DMS 273 (cell line): ENCODE data around the gene PLXNA4.

Source experiments
- DNase-seq: peaks from one replicate; lab custom pipeline; 2025; ENCODE audit not compliant: unreplicated experiment; lab: John Stamatoyannopoulos, UW

Gene PLXNA4

DNA sequence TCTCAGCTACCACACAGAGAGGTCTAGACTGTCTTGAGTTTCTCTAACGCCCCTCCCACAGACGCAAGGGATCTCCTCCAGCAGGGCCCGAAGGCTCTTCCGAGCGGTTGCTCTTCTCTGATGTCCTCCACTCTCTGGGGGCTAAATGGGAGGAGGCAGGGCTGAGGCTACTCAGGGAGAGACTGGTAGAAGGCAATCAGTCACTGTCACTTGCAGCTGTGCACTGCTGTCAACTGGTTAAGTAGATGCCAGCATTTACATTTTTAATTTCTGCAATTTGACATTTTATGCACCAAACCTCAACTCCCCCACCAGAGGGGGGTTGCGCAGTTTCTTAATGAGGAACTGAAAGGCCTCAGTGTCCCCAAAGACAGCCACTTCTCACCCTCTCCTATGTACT lies 442.8 kb downstream of the PLXNA4 start:
- DNase-seq = no peak

GRCh38 chr7:132131196-132131595 lies 445.1 kb downstream of the PLXNA4 start:
- DNase-seq = no peak

- DNase-seq = no peak
These were observed 445.8 kb downstream of the PLXNA4 start for GRCh38 chr7:132130497-132130896.

DNA sequence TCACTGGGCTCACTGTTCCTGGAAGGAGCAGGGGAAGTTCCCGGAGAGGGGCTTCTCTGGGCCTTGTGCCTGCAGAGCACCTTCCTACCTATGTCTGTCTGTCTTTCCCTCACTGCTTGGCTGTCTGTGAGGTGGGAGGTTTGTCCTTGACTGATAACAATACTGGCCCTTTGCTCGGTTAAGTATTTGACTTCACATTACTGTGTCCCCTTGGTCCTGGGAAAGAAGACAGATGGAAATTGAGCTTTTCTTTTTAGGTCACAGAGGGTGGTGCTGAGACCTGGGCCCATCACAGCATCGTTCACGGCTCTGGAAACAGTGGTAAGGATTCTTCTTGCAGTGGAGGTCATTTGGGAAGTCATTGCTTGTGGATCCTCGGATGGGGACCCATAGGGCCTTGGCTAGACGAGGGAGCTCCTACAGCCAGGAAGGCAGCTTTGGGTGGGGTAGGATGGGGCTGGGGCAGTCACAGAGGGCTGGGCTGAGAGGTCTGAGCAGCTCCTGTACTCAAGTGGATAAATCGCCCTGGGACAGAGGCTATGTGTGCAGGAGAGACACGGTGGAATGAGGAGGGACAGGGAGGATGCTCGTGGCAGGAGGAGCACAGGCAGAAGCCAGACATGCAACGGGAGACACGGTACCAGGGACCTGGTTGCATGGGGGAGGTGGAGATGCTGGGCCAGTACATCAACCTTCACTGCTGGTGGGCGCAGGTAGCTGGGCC lies 450.2 kb downstream of the PLXNA4 start:
- DNase-seq = no peak

- no peak for DNase-seq
These were observed 451.2 kb downstream of the PLXNA4 start for GRCh38 chr7:132125096-132125495.

GRCh38 chr7:132124575-132124974 lies 451.7 kb downstream of the PLXNA4 start:
- no peak for DNase-seq

DNA sequence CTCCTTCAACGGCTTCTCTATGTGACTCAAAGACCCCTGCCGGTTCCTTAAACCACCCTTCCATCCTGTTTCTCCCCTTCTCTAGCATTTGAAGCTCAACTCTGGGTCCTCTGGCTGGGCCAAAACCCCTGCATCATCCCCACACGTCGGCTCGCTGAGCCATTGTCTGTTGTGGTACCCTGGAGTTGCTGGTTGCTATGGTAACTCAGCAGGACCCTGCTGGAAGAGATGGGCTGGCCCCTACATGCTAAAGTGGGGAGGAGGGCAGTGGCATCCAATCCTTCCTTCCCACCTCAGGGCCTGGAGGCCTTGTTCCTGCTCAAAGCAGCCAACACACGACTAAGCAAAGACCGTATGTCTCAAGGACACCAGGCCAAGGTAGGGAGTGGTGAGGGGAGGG lies 452.5 kb downstream of the PLXNA4 start:
- no peak for DNase-seq

DNA sequence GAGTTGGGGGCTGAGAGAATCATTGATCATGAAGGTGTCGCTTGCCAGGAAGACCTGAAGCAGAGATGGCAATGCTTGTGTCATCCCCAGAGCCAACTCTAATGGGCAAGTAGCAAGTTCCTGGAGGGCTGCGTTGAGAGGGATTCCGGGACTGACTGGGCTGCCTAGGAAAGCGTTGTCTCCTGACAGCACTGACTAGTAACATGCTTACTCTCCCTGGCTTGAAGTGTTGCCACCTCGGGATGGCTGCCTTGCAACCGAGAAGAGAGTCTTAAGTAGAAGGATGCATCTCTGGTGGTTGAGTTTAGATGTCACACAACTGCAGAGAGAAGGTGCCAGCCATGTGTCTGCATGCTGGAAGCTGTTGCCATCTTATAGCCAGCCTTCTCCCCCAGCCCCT lies 453.4 kb downstream of the PLXNA4 start:
- no peak for DNase-seq

- no peak for DNase-seq
These were observed 454.3 kb downstream of the PLXNA4 start for GRCh38 chr7:132121987-132122386.

GRCh38 chr7:132118641-132119040 lies 457.6 kb downstream of the PLXNA4 start:
- no peak for DNase-seq

GRCh38 chr7:132117636-132118035 lies 458.6 kb downstream of the PLXNA4 start:
- no peak for DNase-seq

DNA sequence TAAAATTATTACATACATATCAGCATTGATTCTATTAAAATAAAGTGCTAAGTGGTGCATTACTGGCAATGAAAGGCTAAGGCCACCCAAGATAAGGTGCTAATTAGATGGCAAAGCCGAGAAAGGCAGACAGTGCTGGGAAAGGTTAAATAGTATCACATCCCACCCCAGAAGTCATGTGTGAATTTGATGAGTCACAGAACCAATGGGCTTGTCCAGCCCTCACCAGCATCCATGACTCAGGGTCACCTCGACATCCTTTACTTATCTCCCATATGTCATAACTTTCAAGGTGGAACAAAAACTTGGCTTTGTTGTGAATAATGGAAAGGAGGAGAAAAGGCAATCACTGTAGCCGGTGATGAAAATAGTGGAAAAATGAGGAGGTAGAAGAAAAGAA lies 459.1 kb downstream of the PLXNA4 start:
- peak; percentile 21 for DNase-seq

DNA sequence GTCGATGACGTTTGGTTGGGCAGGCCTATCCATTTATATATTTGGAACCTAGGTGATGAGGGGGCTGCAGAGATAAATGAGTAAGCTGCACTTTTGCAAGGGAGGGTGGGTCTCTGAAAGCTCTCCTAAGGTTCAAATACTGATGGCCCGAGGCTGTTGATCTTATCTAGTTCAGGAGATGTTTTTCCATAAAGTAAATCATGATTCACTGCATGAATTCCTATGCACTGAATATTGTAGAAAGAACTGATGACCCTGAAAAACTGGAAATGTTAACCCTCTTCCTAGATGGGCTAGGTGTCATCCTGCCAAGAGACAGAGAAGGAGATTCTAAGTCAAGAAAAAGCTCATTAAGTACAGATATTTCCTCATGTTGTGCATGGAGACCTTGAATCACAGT lies 459.9 kb downstream of the PLXNA4 start:
- no peak for DNase-seq

GRCh38 chr7:132115758-132116157 lies 460.5 kb downstream of the PLXNA4 start:
- no peak for DNase-seq

DNA sequence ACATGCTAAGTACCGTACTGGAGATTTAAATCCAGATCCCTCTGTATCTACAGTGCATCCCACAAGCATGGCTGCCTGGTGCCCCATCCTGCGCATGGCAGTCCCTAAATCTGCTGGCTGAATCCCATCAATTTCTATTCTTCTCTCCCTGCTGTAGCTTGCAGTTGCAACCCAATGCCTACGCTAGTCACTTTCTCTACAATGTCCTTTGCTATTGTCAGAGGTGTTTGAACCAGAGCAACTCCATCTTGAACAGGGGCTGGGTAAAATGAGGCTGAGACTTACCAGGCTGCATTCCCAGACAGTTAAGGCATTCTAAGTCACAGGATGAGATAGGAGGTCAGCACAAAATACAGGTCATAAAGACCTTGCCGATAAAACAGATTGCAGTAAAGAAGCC lies 461.2 kb downstream of the PLXNA4 start:
- no peak for DNase-seq

- no peak for DNase-seq
These were observed 461.9 kb downstream of the PLXNA4 start for GRCh38 chr7:132114411-132114810.

GRCh38 chr7:132113536-132114371 lies 462.5 kb downstream of the PLXNA4 start:
- no peak for DNase-seq

- peak; percentile 20 for DNase-seq
These were observed 463.6 kb downstream of the PLXNA4 start for GRCh38 chr7:132112657-132113056.

DNA sequence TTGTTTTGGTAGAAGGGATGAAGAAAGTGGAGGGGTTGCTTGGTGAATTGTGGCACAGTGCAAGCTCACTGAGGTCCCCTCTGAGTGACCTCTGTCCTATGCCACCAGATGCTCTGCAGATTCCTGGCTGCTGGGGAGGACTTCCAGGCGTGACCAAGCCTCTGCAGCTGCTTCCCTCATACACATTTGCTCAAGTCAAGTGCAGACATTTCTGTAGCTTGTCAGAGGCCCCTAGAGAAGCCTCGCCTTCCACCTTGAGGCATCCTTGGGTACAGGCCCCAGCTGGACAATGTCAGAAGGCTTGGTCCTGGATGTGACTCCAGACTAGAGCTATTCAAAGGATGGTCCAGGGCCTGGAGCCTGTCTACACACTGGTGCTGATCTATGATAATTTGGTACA lies 464.2 kb downstream of the PLXNA4 start:
- DNase-seq = no peak

- no peak for DNase-seq
These were observed 465.6 kb downstream of the PLXNA4 start for GRCh38 chr7:132110692-132111091.

GRCh38 chr7:132109769-132110168 lies 466.5 kb downstream of the PLXNA4 start:
- DNase-seq = no peak

- DNase-seq = no peak
These were observed 467.7 kb downstream of the PLXNA4 start for GRCh38 chr7:132108563-132108962.
